Astrocyte of the hippocampus (primary cell): Measurements from ENCODE around the gene NOD2.
A peak's percentile ranks its signal among the peaks of the same experiment; 100 is the strongest.

Source experiments
- DNase-seq: peaks from one replicate; pipeline ENCODE4 v3.0.0; 2011; ENCODE audit warnings: low read depth, low spot score

Gene NOD2

DNA sequence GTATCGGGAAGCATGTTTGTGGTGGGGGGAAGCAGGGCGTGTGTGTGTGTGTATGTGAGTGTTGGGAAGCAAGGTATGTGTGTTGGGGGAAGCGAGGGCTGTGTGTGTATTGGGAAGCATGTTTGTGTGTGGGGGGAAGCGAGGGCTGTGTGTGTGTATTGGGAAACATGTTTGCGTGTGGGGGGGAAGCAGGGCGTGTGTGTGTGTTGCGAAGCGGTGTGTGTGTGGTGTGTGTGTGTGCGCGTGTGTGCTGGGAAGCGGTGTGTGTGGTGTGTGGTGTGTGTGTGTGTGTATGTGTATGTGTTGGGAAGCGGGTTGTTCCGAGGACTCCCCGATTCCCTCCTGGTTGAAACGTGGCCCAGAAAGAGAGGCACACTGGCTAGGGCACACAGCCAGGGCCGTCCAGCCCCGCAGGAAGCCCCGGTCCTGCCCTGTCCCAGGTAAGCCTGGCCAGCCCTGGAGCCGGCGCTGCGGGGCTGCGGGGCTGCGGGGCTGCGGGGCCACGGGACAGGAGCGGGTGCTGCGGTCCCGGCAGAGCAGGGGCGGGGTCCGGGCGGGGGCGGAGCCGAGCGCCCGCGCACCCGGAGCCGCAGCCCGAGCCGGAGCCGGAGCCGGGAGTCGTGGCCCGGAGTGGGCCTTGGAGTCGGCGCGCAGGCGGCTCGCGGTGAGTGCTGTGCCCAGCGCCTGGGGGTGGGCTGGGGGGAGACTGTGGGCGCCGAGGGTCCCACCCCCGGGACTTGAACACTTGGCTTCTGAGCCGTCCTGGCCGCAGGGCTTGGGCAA, at the start of gene NOD2:
Gene NOD2 (plus strand): TSS at position 608 of the 783 bp plus-strand sequence. CDS start 5,890 bp downstream, outside the sequence.
- peak; percentile 22 for DNase-seq

DNA sequence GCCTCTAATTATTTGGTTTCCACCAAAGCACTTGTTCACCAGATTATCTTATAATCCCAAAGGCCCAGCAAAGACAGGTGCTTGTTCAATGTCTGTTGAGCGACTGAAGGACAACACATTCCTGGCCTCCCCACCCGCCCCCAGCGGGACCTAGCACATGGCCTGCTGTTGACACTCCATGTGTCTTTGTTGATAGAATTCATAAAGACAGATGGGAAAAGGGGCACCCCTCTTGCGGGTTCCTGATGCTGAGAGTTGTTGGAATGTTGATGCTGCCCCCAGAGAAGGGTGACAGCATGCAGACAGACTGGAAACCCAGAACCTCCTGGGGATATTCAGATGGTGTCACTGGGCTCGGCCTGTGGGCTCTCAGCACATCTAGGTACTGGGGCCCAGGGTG, 49.2 kb upstream of the NOD2 start:
- DNase-seq: no peak

DNA sequence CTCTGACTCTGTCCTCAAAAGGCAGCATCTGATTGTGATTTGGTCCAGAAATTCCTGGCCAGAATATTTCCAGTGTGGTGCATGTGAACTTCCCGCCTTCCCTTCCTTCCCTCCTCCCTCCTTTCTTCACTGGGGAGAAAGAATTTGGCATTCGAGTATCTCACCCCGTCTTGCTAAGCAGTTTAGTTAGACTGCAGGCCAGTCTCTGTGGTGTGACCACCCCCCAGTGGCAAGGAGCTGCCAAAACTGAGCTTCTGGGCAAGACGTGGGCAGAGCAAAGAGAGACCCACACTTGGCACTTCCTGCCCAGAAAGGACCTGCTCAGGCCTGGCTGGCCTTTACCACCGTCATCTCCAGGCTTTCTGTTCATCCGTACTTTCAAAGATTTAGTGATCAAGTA, 48.7 kb upstream of the NOD2 start:
- DNase-seq: peak; percentile 62

DNA sequence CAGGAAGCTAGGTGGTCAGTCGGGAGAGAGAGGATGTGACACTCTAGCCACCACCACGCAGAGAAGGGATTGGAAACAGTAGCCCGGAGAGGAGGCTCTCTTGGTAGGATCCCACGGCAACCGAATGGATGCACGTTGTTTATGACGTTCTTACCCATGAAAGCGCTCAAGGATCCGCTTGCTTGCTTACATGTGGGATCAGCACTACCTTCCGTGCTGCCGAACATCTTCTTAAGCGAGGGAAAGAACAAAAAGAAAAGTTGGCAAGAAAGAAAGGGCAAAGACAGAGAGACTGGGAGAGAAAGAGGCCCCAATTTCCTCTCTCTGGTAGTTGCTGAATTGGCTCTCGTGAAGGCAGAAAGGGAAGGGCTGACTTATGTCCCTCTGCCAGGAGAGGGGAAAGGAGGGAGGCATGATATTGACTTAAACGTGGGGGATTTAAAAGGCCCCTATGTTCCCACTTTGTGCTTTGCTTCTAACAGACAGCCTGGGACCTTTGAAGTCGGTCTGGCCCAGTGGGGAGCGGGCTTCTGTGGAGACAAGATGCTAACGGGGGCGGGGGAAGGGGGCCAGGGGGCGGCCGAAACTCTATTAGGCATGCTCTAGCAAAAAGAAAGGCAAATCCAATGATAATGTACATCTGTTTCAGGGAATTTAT, 47.7 kb upstream of the NOD2 start:
- no peak for DNase-seq

DNA sequence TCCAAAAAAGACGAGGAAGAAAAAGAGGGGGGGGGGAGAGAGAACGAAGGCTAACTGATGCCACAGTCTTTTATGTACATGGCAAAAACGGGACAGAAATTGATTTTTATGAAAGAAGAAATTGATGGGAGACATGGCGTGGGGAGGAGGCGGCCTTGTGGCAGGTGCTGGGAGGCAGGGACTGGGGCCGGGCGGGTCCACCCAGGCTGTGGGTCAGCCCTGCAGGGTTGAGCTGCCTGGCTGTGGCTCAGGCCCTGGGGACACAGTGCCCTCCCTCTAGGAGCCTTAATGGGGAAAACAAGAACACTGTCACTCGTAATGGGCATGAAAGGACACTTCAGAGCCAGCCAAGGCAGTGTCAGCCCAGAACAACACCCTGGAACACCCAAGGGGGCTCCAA, 47.1 kb upstream of the NOD2 start:
- no peak for DNase-seq

DNA sequence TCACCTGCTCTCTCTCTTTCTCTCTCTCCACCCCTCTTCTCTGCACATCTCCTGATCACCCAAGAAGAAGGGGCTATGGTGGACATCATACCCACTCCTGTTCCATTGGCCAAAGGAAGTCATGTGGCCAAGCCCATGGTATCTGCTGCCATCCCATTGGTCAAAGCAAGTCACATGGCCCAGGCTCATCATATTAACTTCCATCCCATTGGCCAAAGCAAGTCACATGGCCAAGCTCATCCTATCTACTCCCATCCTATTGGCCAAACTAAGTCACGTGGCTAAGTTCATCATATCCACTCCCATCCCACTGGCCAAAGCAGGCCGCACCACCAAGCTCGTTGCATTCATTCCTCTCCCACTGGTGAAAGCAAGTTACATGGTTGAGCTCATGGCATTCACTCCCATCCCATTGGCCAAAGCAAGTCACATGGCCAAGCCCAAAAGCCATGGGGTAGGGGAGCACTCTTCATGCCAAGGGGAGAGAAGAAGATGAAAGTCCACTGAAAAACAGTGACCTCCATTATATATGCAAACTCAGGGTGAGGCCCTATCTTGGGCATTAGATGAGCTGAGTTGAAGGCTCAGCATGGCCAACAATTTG, 41.5 kb upstream of the NOD2 start:
- DNase-seq: no peak

DNA sequence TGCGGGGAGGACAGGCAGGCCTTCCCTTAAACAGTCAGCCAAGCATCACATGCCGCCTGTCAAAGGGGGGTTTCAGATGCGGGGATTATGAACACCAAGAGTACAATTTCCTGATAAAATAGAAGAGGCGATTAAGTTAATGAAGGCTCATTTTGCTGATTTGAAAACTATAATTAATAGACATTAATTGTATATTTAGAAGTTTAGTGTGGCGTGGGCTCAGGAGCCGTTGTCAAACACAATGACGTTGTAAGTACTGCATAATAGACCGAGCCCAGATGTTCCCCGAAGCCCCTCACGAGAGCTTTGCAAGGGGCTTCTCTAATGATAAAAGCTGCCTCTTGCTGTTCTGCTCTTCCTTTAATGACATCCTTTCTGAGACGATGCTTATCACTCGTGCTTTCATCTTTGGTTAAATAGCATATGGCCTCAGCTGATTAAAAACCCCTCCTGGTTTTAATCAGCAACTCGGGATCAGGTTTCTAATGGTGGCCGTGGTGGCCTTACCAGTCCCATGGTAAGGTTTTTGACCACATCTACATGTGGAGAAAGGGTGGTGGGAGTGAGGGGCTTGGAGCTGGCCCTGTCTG, 40.5 kb upstream of the NOD2 start:
- no peak for DNase-seq

DNA sequence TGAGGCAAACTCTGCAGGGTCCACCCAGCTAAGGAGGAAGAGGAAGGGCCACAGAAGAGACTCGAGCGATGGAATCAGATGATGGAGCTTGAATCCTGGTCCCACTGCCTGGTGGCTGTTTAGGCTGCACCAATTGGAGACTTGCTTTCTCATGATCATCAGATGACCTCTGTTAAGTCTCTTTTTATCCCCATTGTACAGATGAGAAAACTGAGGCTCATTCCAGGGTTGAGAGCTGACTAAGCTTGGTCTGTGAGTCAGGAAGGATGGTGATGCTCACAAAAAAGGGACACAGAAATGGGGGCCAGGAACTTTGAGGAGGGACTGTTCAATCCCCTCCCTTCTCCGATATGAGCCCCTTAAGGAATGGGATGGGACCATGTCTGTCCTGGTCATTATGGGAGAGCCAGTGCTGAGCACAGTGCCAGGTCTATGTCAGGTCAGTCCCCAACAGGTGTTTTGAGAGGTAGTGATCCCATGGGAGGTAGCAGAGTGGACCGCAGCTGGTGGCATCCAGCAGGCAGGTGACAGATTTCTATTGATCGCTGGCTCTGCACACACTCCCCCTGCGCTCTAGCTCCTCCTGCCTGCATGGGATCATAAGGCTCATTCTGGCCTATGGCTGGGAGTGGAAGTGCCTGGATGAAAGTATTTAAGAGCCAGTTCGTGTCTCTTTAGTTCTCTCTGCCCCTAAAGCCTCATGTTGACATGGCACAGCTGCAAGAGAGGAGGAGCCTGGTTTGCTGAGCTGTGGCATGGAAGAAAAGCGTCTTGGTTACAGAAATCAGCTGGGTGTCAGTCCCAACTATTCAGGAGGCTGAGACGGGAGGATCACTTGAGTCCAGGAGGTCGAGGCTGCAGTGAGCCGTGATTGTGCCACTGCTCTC, 39.5 kb upstream of the NOD2 start:
- no peak for DNase-seq

DNA sequence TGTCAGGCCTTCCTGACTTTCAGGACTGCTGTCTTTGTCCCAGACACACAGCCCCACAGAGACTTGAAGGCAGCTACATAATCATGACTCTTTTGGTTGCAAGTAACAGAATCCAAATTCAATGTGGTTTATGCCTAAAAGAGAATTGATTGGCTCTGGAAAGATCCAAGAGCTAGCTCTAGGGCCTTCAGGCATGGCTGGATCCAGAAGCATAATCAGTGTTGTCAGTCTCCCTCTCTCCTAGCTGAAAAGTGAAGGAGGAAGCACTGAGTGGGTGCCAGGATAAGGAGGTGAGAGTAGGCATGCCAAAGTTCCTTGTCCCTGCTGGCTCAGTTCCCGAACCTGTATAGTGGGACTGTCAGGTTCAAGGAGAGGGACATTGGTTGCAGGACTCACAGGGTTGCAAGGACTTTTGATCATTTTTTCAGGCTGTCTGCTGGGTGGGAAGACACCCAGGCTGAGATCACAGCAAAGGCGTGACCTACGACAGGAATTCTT, 37.8 kb upstream of the NOD2 start:
- no peak for DNase-seq

DNA sequence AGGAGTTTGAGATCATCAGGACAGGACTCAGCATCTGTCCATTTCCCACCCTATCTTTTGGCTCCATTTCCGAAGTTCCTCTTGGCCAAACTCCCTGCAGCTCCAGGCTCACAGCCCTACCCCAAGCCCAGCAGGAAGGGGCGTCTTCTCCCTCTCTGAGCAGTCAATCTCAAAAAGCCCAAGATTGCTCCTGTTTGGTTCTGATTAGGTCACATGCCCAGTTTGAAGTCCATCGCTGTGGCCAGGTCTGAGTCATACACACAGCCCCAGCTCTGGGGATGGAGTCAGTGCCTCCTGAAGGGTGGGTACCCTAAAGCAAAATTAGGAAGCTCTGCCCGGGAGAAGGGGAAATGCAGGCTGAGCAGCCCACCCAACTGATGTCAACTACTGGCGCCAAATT, 36.2 kb upstream of the NOD2 start:
- DNase-seq: no peak

DNA sequence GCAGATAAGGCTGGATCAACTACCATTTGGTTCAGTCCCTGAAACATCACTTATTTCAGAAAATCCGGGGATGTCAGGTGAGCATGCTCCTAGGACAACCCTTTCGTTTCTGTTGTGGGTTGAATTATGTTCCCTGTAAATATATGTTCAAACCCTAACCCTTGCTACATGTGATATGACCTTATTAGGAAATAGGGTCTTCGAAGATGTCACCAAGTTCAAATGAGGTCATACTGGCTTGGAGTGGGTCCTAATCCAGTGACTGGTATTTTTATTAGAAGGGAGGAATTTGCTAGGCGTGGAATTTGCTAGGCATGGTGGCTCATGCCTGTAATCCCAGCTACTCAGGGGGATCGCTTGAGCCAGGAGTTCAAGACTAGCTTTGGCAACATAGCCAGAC, 33.6 kb upstream of the NOD2 start:
- DNase-seq: no peak

DNA sequence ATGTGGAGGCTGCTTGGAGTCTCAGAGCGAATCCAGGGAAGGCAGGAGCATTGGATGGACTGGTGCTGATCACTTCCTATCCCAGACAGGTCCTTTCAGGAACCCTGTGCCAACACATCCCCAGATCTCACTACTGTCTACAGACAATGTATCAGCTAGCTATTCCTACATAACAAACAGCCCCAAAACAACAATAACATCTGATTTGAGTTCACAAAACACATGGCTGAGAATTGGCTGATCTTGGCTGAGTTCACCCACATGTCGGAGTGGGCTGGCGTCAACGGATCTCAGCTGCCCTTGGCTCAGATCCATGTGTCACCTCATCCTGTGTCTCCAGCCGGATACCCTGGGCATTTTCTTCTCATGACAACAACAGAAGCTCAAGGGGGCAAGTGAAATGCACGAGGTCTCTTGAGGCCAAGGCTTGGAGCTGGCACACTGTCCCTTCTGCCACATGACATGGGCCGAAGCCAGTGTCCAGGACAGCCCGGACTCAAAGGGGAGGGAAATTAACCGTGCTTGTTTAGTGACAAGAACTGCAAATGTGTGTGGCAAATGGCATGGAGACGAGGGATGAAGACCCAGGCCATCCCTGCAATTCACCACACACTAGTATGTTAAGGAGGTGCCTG, 31.0 kb upstream of the NOD2 start:
- DNase-seq: no peak

DNA sequence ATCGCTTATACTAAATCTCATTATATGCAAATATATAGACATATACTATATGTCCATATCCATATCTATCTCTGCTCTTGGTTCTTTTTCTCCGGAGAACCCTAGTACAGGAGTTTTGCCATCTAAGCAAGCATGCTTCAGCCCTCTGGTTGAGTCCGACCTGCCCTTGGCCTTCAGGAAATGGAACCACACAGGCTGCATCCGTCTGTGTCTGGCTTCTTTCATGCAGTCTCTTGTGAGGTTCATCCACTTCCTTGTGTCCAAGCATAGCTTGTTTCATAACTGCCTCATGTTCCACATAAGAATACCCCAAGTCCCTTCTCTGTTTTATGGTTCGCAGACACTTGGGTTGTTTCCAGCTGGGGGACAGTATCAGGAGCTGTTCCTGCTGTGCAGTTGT, 29.1 kb upstream of the NOD2 start:
- no peak for DNase-seq

DNA sequence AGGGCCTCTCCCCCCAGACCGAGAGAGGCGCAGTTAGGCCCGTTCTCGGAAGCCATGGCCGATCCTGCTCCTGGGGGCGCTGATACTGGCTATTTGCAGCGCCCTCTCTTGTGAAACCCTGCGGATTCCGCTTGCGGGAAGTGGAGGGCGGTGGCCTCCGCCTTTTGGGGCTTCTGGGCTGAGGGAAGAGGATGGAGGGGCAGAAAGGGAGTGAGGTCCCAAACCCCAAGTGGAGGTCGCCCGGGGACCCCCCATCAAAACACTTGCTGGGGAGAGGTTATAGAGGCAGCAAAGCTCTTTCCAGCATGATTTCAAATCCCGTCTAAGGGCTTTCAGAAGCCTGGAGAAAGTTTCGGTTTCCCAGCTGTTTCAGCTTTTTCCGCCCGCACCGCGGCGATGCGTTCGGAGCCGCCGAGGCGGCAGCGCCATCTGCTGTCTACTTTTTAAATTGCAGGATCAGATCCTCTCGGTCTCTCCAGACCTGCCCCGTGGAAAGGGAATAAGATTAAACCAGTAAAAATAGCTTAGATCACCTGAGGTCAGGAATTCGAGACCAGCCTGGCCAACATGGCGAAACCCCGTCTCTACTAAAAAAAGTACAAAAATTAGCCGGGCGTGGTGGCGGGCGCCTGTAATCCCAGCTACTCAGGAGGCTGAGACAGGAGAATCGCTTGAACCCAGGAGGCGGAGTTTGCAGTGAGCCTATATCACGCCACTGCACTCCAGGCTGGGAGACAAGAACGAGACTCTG, 28.1 kb upstream of the NOD2 start:
- peak; percentile 91 for DNase-seq

DNA sequence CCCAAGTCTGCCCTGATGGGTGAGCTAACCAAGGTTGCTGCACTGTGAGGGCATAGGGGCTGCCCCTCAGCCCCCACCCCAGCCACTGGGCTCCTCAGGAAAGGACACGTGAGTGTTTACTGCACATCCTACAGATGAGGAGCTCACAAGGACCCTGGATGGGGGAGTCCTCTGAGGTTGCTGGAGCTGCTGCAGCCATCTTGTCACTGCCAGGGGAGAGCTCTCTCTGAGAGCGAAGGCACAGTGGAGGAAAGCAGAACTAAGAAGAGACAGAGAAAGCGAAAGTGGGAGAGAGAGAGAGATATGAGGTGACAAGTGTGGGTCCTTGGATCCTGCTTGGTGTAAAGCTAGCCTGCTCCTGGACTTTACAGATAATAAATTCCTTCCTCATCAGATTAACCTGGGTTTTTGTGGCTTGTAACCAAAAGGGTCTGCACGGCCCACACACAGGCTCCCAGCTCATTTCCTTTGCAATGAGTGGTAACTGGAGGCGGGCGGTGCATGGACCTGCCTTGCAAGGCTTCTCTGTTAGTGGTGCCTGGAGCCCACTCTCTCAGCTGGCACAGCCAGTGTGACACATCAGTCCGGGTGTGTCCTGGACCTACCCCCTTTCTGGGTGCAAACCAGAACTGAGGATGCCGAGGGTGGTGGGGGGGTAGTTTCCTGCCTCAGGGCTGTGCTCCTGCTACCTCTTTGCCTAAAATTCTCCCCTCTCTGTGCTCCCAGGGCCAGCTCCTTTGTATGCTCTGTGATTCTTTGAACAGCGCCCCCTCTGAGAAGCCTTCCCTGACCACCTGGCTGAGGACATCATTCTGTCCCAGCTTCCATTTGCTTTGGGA, 26.5 kb upstream of the NOD2 start:
- no peak for DNase-seq

DNA sequence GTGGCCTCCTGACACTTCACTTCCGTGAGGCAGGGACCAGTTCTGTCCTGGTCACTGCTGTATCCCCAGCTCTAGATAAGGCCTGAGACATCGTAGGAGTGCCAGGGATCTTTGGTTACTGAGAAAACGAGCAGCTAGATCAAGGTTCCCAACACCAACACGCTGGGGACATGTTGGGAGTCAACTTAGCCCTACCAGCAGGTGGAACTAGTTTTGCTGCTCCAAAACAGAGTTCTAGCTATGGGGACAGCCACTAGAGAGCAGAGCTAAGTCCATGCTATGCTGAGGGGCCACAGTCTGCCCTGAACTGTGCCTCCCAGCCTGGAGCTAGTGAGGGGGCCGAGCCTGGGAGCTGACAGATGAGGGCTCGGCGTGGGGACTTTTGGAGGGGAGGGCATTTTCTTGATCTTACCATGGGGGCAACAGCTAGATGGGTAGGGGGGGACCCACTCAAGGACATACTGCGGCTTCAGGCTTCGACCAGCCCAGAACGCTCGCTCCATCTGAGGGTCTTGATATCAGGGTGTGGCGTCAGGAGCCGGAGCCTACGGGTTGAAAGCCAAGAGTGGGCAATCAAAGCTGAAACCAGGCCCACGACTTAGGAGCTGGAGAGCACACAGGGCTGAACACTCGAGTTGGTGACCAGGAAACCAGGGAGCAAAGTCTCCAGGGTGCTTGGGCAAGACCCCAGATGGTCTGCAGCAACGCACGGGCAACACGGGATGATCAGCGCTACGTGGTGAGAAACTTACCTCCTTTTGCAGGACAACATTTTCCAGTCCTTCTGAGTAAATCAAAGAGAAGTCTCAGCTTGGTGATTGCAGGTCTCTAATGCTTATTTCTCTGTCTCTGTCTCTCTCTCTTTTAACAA, 25.7 kb upstream of the NOD2 start:
- DNase-seq: no peak

DNA sequence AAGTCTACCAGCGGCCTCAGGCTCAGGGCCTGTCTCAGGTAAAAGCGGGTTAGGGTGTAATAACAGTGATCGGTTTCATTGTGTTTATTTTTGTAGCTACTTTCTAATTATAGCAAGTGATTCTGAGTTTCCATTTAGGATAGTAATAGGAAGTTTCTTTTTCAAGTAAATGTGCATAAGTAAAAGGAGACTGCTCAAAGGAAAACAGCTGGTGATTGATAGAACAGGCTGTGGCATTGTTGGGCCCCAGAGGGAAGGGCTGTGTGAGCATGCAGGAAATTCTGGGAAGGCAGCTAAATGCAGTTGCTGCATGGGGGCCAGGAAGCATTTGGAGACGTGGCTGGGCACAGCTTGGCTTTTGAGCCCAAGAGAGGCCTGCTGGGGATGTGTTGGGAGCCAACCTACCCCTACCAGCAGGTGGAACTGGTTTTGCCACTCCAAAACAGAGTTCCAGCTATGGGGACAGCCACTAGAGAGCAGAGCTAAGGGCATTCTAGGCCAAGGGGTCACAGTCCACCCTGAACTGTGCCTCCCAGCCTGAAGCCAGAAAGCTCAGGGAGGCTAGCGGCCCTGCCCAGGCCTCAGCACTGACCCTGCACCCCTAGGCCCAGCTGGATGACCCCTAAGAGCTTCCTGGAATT, 24.9 kb upstream of the NOD2 start:
- no peak for DNase-seq

DNA sequence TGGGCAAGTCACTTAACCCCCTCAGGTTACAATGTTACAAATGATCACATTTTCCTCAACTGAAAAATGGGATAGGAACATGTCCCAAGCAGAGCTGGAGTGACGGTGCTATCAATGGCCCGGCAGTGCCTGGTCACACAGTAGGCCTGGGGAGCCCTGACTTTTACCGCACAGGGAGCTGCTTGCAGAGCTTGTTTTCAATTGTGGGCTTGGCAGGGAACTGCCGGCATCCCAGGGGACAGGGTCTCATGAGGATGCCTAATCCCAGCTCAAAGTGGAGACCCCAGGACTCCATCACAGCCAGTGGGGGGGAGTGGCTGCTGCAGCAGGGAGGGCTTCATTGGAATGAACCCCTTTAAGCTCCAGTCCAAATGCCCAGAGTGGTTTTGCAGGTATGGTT, 23.7 kb upstream of the NOD2 start:
- no peak for DNase-seq
